CD4-positive, alpha-beta T cell treated with Interleukin-4 for 4 hours (primary cell): ENCODE results near the gene GJA4.
"Not testable (repeated sequence)": the region's sequence is repeated elsewhere in the genome, so short reads cannot be mapped to it uniquely, and the experiment has no call there.

Source experiments
- DNase-seq: peaks from one replicate; pipeline ENCODE4 v3.0.0-alpha.2; 2020

Gene GJA4

GRCh38 chr1:34792424-34792823 lies 375 bp upstream of the GJA4 start:
- DNase-seq = no peak

GRCh38 chr1:34794001-34794789 lies 1.4 kb downstream of the GJA4 start:
- no peak for DNase-seq

GRCh38 chr1:34794790-34795180 lies 2.0 kb downstream of the GJA4 start:
- DNase-seq = no peak

- no peak for DNase-seq
These were observed 3.1 kb downstream of the GJA4 start for GRCh38 chr1:34795916-34796315.

- no peak for DNase-seq
These were observed 4.2 kb downstream of the GJA4 start for GRCh38 chr1:34796990-34797389.

GRCh38 chr1:34800214-34800613 lies 7.4 kb downstream of the GJA4 start:
- no peak for DNase-seq

GRCh38 chr1:34803770-34804169 lies 11.0 kb downstream of the GJA4 start:
- no peak for DNase-seq

- no peak for DNase-seq
These were observed 13.6 kb downstream of the GJA4 start for GRCh38 chr1:34806396-34806795.

- DNase-seq = no peak
These were observed 15.4 kb downstream of the GJA4 start for GRCh38 chr1:34808051-34808810.

- not testable (repeated sequence) for DNase-seq
These were observed 18.0 kb downstream of the GJA4 start for GRCh38 chr1:34810781-34811180.

- no peak for DNase-seq
These were observed 23.5 kb downstream of the GJA4 start for GRCh38 chr1:34816332-34816731.

GRCh38 chr1:34816778-34817177 lies 24.0 kb downstream of the GJA4 start:
- no peak for DNase-seq

- not testable (repeated sequence) for DNase-seq
These were observed 26.1 kb downstream of the GJA4 start for GRCh38 chr1:34818862-34819261.

GRCh38 chr1:34822202-34822601 lies 29.4 kb downstream of the GJA4 start:
- no peak for DNase-seq

GRCh38 chr1:34824817-34825454 lies 32.1 kb downstream of the GJA4 start:
- no peak for DNase-seq

GRCh38 chr1:34825455-34826091 lies 32.8 kb downstream of the GJA4 start:
- DNase-seq = no peak

- no peak for DNase-seq
These were observed 34.6 kb downstream of the GJA4 start for GRCh38 chr1:34827341-34827941.

- no peak for DNase-seq
These were observed 35.8 kb downstream of the GJA4 start for GRCh38 chr1:34828611-34829010.

GRCh38 chr1:34829250-34829649 lies 36.5 kb downstream of the GJA4 start:
- DNase-seq = no peak

- DNase-seq = no peak
These were observed 39.0 kb downstream of the GJA4 start for GRCh38 chr1:34831721-34832246.

GRCh38 chr1:34833711-34834110 lies 40.9 kb downstream of the GJA4 start:
- no peak for DNase-seq

GRCh38 chr1:34839526-34840305 lies 46.9 kb downstream of the GJA4 start:
- DNase-seq = no peak
